Activated gamma-delta T cell treated with Interleukin-2 at 50 U/mL for 16 hours (primary cell): Measurements from ENCODE around the gene SCFD2.
"Not testable (repeated sequence)": the region's sequence is repeated elsewhere in the genome, so short reads cannot be mapped to it uniquely, and the experiment has no call there.

Experiments
- DNase-seq: peaks from one replicate; pipeline ENCODE4 v3.0.0-alpha.2; 2020

The SCFD2 gene

DNA sequence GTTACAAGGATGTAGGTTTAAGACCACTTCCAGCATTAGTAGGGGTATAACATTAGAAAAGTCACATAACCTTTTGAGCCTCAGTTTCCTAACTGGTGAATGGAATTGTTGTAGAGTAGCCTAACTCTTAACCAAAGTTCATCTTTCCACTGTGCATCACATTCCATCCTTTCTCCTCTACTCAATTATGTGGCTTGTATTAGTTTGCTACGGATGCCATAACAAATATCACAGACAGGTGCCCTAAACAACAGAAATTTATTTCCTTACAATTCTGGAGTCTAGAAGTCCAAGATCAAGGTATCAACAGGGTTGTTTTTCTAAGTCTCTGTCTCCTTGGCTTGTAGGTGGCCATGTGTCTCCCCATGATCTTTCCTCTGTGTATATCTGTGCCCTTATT is 271.8 kb downstream of the SCFD2 start:
- DNase-seq: no peak

DNA sequence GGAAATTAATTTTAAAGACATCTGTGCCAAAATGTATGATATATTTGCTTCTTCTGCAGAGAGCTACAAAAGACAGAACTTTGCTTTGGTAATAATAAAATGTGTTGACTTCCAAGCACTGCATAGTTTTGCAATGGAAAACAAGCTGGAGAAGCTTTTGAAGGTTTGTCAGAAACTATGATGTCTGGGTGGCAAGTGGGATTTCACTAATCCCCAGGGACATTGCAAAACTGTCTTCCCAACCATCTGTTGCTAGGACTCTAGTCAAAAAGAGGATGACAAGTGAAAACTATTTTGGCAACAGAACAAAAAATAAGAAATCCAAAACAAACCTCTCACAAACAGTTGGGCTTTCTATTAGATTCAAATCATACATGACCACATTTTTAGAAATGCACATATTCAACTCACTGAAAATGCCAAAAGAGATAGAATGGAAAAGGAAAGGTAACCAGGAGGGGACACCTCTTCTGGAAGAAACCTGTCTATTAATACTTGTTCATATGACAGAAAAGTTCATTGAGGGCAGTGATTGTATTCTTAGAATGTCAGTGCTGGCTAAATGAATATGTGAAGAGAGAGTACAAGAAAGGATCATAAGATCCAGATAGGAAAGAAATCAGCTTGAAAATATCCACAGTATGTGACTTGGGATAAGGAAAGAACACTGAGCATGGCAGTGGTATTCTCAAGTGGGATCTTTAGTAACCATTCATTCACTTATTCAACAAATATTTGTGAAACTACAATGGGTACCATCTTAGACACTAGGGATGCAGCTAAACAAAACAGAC is 275.7 kb downstream of the SCFD2 start:
- no peak for DNase-seq

DNA sequence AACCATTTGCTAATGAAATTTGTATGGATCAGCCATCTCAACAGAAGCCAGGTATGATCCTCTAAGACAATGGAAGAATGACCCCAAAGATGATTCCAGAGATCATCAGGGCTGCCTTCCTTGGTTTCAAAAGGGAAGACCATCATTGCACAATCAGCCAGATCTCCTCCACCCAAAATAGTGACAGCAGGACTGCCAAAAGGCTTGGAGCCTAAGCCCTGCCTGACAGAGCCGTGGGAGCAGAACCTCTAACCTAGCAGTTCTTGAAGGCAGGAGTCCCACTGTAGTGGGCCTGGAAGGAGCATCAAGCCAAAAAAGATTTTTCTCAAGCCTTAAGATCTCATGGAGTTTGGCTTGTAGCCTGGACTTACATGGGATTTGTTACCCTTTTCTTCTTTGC is 277.7 kb downstream of the SCFD2 start:
- no peak for DNase-seq

DNA sequence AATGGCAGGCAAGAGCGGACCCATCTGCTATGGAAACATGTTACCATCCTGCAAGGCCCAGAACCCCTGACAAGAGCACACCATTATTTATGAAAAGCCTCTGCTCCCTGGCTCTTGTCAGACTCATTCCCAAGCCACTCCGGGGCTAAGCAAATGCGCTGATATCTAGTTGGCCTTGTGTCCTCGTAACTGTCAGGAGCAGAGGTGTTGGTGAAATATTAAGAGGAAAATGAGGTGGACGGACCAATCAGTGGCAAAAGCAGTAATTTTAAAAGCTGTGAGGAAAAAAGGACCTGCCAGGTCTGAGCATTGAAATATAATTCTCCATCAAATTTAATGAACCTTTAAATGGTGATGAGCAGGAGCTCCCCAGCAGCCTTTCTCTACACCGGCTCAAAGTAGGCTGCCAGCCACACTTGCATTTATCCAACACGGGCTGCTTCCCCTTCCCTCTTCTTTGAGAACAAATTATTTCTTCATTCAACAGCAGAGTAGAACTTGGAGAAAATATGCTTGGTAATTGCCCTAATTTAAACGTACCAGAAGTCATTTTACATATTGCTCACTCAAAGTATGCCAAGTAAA is 289.4 kb downstream of the SCFD2 start:
- DNase-seq: no peak

DNA sequence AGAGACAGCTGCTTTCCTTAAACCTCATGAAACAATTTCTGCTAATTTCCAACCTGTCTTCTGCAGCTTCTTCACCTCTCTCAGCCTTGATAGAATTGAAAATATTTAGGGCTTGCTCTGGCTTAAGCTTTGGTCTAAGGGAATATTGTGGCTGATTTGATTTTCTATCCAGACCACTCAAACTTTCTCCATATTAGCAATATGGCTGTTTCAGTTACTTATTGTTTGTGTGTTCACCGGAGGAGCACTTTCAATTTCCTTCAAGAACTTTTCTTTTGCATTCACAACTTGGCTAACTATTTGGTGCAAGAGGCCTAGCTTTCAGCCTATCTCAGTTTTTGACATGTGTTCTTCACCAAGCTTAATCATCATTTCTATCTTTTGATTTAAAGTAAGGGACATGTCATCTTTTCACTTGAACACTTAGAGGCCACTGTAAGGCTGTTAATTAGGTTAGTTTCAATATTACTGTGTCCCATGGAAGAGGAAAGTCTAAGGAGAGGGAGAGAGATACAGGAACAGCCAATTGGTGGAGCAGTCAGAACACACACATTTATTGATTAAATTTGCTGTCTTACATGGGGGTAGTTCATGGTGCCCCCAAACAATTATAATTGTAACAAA is 290.6 kb downstream of the SCFD2 start:
- DNase-seq: no peak

DNA sequence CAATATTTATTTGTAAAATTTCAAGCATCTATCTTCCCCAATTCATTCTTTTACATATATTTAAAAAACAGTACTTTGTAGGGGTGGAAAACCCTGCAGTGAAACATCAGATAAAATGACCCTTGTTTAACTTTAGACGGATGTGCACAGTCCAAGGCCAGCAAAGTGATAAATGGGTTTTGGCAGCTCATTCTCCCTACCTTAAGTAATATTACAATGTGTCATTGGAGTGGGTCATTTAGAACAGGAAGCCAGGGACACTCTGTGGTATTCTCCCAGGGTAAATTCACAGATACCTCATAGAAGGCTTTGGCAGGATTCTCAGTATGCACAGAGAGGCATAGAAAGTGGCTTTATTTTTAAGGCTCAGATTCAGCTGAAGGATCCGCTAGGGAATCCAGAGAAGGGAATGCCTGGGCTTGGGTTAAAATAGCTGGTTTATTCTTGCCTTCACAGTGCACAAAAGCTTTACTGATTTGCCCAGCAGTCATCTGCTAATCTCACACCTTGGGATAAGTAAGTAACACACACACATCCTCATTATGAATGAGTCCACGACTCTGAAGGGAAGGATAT is 297.0 kb downstream of the SCFD2 start:
- DNase-seq: no peak

DNA sequence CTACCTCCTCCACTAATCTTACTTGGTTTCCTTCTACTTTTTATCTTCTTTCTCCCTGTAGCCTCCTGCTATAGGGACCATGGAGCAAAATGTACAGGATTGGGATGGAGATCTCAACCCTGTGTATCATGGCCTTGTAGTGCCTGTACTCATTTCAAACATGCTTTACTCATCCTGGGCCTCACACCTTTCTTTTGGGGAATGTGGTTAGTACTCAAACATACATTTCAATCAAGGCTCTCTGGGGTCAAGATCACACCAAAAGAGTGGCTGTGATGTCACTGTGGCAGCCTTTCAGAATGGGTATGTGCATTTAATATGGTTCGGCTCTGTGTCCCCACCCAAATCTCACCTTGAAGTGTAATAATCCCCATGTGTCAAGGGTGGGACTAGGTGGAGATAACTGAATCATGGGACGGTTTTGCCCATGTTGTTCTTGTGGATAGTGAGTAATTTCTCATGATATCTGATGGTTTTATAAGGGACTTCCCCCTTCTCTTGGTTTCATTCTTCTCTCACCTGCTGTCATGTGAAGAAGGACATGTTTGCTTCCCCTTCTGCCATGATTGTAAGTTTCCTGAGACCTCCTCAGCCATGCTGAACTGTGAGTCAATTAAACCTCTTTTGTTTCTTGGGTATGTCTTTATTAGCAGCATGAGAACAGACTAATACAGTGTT is 298.6 kb downstream of the SCFD2 start:
- no peak for DNase-seq

DNA sequence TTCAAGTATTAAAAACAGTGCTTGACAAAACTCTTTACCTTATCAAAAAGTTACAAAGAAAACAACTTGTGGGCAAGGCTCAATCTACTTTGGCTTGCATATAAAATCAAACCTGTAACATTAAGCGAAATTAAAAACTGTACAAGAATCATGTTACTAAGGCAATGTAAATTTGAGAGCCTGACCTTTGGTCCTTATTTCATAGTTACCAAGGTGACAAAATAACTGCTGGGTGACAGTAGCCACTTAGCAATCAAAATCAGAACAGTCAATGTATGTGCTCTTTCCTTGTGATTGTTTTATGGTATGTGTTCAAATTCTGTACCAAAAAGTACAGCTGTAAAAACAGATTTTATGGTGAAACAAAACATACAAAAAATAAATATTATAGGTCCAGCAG is 299.7 kb downstream of the SCFD2 start:
- DNase-seq: no peak

DNA sequence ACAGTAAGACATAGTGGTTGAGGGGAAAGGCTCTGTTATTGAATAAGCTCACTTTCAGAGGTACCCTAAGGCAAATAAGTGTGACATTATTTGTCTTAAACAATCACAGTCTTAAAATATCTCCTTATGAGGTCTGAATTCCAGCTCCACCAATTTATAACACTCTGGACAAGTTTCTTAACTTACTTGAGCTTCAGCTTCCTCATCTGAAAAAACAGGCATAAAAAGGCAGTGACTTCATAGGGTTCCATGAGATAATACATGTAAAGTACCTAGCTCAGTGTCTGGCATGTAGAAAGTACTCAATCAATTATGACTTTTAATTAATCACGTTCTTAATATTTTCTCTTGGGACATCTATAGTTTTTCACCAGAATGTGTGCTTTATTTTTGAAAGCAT is 301.3 kb downstream of the SCFD2 start:
- DNase-seq: no peak

DNA sequence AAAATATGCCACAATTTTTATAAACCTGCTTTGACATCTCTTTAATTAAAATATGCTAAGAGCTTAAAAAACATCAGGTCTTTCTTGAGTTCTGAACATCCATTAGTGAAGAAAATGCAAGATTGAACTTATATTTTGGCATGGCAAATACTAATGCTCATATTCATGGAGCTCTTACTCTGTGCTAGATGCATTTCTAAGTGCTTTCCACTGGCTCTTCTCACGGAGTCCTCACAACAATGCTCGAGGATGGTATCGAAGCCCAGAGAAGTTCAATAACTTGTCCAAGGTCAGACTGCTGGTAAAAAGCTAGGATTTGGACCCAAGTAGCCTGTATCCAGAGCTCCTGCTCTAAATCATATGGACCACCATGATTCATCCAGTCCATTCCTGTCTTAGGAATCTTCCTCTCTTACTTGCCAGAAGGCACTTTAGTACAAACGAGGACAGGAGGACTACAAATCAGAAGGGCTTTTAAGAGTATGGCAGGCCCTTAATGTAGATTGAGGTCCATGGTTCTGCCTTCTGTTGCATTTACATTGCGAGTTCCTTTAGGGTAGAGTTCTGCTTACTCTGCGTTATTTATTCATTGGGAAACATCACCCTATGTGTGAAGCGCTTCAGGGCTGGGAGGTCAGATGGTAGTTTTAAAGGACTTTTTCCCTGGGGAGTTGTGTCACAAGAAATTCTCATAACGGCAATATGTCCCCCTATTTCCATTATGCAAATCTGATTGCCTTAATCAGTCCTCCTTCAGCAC is 304.6 kb downstream of the SCFD2 start:
- DNase-seq: no peak

DNA sequence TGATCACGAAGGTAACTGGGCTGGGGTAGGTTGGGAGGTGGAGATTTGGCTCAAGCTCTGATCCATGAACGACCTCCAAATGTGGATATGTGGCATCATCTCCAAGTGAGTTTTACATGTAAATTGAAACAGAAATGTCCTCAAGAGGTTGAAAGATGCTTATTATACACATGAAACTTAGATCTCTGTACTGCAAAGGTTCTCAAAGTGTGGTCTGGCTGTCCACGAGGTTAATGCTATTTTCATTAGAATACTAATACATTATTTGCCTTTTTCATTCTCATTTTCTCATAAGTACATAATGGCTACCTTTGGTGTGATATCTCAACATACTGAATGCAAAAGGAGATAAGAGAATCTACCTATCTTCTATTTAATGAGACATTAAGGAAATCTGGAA is 305.6 kb downstream of the SCFD2 start:
- DNase-seq: no peak

DNA sequence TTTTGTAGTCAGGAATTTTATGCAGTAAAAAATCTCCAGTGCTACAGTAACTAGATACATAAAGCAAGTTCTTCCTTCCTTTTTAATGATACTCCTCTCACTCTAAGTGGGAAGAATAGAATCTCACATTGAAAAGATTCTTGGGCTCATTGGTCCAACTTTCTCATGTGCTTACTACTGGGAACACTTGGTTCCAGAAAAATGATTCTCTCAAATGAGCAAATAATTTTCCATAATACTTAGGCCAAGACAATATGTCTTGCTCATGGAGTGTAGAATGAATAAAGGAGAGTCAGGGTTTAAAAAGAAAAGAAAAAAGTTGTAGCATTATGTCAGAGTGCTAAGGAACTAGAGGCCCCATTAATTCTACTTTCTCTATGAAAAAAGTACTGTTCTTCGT is 306.0 kb downstream of the SCFD2 start:
- no peak for DNase-seq

DNA sequence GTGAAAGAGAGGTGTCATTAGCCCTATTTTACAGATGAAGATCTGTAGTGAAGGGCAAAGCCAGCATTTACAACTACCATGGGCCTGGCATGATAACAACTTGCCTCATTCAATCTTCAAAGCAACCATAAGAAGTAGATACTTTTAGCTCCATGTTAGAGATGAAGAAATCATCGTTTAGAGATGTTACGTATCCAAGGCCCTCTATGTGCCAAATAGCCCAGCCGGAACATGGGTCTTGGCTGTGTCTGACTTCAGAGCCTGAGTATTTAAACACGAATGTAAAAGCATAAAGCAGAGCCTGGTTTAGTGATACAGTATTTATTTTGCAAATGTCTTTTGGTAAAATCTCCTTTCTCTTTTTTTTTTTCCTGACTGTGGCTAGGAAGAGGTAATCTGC is 306.6 kb downstream of the SCFD2 start:
- DNase-seq: no peak

DNA sequence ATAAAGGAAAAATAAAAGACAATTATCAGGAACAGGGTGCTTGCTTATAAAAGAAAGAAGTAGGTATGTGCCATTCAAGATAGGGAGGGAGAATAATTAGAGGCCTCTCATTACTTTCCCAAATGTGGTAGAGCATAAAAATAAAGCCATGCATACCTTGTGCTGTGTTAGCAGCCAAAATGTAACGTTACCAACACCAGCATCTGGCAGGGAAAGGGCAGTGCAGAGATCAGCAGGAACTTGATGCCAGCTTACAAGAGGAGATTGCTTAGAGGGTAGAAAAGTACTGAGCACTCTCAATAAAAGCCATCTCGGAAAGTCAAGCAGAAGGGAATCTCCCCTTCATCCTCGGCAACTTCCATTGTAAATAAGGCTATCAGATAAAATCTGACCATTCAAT is 308.2 kb downstream of the SCFD2 start:
- no peak for DNase-seq

DNA sequence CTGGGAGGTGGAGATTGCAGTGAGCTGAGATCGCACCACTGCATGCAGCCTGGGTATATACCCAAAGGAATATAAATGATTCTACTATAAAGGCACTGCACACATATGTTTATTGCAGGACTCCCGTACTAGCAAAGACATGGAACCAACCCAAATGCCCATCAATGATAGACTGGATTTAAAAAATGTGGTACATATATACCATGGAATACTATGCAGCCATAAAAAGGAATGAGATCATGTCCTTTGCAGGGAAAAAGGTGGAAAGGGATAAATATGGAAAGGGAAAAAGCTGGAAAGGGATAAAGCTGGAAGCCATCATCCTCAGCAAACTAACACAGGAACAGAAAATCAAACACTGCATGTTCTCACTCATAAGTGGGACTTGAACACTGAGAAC is 308.8 kb downstream of the SCFD2 start:
- DNase-seq: not testable (repeated sequence)

DNA sequence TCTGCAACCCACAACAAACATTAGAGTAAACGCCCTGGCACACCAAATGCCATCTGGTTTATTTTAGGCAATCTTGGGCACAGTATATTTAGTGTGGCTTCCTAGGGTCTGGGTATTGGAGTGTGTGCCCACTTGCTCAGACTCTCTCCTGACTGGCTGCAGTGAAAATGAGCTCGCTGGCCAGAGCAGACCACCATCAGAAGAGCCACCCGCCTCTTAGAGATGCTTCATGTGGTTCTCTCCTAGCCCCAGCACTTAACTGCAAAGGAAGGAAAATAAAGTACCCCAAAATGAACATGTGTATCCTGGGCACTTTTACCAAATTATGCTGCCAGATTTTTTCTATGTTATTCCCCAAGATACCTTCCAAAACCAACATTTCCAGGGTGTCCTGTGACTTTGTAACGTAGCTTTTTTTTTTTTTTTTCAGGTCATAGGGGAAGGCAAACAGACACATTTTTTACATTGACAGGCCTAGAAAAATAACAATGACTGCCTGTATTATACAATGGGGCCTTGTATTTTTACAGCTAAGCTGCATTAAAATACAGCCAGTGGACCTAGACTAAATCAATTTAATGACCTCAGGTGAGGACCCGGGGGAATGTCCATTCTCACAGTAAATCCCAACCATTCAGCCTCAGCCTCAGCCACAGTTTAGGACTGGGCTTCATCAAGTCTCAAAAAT is 310.0 kb downstream of the SCFD2 start:
- no peak for DNase-seq

DNA sequence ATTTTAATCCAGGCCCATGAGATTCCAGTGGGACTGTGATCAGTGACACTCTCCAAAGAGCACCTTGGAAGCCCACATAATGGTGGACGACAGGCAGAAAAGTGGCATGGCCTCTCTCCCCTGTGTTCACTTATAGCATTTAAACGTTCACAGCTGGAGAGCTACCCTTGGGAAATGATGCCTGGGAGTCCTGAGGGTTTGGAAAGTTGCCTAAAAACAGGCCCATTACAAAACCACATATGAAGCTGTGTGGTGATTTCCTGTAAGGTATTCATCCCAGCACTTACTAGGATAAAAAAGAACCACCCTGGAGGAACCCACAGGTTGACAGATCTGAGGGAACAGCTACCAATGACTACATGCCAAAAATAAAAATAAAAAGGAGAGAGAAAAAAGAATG is 310.6 kb downstream of the SCFD2 start:
- DNase-seq: no peak

DNA sequence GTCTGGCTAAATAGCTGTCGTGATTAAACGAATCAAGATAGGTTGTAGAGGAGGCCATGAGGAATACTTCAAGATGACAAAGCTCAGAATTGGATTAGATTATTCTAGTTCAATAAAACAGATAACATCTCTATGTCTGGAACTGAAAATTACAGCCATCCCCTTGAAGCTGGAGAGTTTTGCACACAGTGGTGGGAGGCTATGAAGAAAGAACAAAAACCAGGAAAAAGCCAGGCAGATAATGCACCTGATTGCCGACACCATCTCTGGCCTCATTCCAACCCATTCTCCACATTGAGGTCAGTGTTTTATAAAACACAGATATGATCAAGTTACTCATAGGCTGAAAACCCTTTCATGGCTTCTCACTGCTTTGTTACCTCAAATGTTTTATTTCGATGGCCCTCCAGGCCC is 315.5 kb downstream of the SCFD2 start:
- DNase-seq: no peak

DNA sequence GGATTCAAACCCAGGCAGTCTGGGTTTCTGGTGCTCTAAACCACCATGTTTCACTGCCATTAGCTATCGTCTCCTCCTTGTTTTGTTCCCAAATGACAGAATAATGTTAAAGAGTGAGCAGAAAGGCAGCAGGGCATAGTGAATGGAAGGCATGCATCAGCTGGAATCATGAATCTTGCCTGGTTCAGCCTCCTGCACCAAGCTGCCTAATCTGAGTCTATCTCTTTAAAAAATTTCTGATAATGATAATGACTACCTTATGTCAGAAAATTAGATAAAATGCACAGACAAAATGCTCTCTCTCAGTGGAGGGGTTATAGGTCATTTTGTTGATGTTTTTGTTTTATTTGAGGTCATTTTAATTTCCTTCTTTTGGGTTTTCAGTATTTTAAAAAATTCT is 316.3 kb downstream of the SCFD2 start:
- no peak for DNase-seq

DNA sequence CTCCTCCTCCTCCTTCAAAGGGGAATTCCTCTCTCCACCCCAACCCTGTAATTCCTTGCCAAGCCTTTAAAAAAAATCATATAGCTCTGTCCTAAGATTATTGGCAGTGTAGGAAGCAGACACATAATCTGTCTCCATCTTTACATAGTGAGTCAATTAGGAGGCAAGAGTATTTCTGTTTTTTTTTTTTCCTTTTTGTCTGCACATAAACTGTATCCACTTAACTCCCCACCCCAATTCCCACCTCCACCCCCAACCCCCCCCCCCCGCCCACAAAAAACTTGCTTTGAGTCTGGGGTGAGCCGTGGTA is 321.3 kb downstream of the SCFD2 start:
- DNase-seq: no peak

DNA sequence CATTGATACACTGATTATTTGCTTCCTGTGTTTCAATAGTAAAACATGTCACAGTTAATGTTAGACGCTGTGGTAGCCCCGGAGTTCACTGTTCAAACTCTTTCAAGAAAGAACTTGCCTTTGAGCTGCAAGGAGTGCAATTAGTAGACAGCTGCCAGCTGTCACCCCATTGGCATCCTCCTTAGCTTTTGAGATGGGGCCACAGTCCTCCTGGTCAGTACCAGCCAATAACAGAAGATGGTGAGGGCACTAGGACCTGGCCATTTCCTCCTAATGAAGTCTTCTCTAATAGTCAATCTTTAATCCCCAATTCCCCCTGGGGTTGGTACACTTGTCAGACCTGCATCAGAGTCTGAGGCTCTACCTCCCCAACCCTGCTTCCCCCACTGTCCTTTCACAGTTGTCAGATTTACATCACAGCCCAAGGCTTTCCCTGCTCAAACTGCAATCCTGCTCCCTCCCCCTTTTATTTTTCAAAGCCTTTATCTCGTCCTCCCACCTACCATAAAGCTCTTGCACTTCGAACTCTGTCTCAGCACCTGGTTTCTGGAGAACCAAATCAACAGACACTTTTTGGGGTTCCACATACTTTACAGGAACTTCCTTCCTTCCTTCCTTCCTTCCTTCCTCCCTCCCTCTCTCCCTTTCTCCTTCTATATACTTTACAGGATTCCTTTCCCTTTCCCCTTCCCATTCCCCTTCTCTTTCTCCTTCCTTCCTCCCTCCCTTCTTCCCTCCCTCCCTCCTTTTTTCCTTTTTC is 321.8 kb downstream of the SCFD2 start:
- DNase-seq: no peak

DNA sequence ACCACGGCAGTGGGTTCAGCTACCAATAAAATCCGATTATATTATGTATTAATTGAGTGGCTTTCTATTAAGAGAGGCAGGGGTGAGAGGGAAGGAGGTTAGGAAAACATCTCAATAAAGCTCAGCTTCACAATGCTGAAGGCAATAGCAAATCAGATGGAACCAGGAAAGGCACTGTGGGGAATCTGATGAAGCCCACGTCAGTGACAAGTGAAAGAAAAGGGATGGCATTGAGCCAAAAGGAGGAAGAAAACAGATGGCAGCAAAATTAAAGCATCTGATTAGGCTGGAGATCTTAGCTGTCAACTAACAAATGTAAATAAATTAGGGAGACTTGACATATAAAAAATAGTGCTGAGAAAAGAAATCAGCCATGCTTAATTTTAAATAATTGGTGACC is 322.8 kb downstream of the SCFD2 start:
- DNase-seq: no peak
